Stimulated activated CD8-positive, alpha-beta memory T cell treated with anti-CD3 and anti-CD28 coated beads, Interleukin-4, amount 100 ng/mL, for 4 hours (primary cell): ENCODE data around the gene AHNAK.

Source experiments
- DNase-seq, 2 donors: peaks; one replicate each; pipeline ENCODE4 v3.0.0-alpha.2; 2020; ENCODE audit warnings: low read depth in 2 of 2, low spot score in 1 of 2

The AHNAK gene

DNA sequence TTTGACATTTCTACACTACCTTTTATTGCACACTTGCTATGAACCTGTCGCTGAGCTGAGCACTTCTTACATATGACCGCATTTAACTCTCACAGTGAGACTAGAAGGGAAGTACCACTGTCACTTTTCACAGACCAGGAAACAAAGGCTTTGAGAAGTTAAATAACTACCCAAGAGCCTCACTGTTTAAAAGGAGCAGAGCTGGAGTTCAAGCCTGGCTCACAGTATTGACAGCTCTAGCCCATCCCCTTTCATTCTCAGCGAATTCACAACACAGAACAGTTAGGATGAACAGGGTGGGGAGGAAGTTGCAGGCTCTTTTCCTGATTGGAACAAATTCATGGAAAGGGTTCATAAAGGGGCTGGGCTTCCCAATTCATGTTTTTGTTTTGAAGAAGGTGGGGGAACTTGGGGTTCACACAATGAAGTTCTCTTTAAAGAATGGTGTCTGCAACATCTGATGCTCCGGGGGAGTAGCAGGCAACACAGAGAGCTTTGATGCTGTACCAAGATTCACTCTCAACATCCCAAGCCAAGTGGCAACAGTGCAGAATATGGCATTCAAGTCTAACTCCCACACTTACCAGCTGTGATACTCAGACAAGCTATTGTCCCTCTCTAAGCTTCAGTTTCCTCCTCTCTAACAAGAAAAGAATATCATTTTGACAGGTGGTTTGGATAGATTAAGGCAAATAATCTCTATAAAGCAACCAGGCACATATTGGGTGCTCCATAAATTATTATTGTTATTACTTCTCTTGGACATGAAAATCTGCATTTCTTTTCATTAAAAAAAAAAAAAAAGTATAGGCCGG lies 110.6 kb downstream of the AHNAK start:
- DNase-seq: no peak

DNA sequence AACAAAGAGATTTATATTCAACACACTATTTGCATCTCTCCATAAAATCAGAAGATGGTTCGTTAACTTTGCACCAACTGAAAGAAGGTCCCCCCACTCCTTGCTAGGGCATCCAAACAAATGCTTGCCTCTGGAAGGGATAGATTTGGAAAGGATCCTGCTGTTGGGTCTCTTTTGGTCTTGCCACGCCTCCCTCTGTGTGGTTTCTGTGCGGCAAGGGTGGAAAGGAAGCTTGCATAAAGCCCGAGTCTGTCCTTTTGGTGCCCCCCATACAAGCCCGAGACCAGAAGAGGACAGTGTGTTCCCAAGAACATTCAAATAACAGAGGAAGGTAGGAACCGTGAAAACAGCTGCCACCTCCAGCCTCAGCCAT lies 112.7 kb downstream of the AHNAK start:
- no peak for DNase-seq

DNA sequence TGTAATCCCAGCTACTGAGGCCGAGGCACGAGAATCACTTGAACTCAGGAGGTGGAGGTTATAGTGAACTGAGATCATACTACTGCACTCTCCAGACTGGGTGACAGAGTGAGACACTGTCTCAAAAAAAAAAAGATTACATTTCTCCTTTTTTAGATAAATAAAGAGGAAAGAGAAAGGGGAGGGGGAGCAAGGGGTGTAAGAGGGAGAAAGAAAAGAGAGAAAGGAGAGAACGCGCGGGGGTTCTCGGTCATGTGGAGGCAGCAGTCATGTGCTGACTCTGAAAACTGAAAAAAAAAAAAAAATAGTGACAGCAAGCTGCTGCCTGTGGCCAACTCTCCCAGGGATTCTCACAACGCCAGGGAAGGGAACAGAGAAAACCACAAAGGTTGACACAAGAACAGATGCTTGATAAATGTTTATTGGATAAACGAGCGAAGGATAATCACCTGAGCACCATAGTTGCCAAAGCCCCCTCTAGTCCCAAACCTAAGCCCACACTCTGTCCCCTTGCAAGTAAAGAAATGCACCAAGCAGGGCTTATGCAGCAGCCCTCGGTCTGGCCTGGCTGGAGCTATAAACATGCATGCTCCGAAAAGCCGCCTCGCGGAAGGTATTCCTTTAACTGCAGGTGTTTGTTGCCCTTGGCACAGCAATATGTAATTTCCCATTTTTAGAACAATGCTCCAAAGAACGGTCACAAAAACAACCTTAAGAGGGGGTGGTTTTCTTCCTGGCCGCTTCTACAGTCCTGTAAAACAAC lies 113.3 kb downstream of the AHNAK start:
- no peak for DNase-seq

DNA sequence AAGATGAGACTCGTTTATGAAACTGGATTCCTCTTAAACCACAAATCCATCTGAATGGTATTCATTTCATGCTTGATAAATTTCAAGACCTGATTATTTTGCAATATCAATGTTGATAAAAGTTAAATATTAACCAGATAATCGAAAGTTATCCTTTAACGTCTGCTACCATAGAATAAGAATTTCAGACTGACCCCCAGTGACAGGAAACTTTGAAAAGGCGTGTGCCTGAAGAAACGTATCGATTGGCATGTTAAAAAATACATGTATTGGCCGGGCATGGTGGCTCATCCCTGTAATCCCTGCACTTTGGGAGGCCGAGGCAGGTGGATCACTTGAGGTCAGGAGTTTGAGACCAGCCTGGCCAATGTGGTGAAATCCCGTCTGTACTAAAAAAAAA lies 113.9 kb downstream of the AHNAK start:
- no peak for DNase-seq

DNA sequence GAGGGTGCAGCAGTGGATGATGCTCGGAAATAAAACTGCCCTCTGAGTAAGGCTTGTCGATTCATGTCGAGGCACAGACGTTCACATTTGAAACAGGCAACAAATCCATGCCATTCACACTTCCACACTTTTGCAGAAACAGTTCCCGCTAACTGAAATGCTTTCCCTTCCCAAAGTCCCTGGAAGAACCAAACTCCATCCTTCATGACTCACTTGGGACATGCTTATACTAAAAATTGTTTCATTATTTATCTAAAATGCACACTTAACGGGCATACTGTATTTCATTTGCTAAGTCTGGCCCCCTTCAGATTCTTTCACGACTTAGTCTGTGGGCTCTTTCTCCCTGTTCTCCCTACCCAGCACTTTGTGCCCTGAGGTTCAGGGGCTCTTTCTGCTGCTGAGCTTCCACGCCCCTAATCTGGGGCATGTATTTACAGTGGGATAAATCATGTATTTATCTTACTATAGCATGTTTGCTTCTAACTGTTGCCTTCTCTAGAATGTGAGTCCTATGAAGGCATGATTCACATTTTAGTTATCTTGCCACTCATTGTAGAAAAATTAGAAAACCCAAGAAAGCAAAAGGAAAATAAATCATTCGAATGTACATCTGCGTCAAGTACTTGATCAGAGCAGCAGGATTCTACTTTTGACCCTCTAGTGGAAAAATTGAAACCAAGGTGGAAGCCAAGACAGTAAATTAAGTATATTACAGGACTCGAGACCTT lies 115.3 kb downstream of the AHNAK start:
- no peak for DNase-seq

DNA sequence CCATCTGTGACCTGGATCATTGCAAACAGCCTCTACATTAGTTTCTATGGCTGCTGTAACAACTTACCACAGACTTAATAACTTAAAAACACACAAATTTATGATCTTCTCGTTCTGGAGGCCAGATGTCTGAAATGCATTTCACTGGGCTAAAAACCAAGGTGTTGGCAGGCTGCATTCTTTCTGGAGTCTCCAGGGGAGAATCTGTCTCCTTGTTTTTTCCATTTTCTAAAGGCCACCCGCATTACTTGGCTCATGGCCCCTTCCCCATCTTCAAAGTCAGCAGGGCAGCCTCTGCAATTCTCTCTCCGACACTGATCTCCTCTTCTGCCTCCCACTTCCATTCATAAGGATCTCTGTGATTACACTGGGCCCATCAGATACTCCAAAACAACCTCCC lies 116.2 kb downstream of the AHNAK start:
- DNase-seq: no peak

DNA sequence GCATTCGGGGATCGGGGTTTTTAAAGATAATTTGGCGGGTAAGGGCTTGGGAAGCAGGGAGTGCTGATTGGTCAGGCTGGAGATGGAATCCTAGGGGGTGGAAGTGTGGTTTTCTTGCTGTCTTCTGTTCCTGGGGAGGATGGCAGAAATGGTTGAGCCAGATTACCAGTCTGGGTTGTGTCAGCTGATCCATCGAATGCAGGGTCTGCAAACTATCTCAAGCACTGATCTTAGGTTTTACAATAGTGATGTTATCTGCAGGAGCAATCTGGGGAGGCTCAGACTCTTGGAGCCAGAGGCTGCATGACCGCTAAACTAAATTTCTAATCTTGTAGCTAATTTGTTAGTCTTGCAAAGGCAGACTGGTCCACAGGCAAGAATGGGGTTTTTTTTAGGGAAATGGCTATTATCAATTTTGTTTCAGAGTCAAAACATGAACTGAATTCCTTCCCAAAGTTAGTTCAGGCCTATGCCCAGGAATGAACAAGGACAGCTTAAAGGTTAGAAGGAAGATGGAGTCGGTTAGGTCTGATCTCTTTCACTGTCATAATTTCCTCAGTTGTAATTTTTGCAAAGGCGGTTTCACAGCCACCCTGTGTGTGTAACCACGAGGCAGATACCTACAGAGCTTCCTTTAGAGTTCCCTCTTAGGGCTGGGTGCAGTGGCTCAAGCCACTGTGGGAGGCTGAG lies 117.6 kb downstream of the AHNAK start:
- DNase-seq: no peak

DNA sequence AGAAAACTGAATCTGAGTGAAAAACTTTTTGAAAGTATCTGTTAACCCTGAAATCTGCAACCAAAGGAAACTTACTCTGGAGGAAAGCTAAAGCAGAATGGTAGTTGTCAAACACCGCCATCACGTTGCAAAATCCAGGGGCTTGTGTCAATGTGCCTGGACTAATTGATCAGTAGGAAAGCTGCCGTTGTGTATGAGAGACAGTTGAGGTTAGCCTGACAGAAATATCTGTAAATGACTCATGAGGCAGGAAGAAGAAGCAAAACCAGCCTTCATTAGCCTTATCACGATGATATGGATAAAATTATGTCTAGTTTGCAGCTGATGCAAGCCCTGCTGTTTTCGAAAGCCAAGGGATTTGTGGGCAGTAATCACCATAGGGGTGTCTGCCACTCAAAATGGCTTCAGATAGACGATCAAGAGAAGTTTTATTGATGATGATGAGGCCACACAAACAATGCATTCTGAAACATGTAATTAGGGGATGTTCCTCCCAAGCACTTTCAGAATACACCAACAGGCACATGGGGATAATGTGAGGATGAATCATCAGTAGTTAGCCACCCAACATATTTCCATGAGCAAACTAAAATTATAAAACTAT lies 118.9 kb downstream of the AHNAK start:
- DNase-seq: no peak

DNA sequence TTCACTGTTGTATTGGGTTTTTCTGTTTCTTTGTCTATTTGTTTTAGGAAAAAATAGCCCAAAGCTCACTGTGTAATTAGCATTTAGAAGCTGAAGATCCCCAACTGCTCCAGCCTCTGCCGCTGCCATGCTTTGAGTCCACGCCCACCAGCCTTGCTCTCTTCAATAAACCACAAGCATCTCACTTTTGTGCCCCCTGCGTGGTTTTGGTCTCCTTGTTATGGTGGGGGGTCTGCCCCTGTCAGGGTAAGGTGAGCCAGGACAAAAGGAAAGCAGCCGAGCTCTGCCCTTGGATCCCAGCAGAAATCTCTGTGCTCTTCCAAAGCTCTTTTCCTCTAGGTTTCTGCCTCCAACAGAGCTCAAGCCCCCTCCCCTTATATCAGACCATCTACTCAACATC lies 123.6 kb downstream of the AHNAK start:
- DNase-seq: no peak

DNA sequence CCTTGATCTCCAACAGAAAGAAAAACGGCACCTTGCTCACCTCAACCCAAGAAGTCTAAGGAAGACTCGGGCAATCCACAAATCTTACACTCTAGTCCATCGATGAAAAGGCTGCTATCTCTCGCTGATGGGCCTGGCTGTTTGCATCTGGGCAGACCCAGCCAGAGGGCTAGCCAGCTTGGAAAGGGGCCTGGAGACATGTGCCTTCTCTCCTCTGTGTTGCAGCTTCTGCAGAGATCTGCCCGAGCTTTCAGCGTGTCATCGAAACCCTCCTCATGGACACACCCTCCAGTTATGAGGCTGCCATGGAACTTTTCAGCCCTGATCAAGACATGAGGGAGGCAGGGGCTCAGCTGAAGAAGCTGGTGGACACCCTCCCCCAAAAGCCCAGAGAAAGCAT lies 124.6 kb downstream of the AHNAK start:
- no peak for DNase-seq

DNA sequence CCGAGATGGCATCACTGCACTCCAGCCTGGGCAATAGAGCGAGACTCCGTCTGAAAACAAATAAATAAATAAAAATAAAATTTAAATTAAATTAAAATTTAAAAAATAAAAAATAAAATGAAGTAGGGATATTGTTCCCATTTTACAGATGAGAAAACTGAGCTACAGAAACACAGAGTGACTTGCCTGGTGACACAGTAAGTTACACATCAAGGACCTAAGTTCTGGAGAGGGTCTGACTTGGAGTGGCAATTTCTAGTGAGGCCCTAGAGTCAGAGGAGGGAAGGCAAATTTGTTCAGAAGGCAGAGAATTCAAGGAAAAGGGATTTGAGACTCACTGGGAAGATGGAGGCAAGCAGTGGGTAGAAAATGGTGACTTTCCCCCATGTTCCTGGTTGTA lies 125.7 kb downstream of the AHNAK start:
- DNase-seq: no peak

DNA sequence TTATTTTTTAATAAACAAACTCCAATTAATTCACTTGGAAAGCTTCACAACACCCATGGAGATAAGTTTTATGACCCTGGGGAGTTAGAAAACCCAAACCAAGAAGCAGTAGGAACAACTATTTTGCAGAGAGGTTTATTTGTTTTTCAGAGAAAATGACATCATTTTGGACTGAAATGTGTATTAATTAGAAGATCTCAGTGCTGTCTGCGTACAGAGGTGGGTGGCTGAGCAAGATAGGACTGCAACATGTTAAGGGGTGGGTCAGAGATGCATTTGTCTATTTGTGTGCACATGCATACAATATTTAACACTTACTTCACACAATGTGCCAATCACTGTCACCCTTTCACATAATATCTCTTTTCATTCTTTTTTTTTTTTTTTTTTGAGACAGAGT lies 126.7 kb downstream of the AHNAK start:
- no peak for DNase-seq

DNA sequence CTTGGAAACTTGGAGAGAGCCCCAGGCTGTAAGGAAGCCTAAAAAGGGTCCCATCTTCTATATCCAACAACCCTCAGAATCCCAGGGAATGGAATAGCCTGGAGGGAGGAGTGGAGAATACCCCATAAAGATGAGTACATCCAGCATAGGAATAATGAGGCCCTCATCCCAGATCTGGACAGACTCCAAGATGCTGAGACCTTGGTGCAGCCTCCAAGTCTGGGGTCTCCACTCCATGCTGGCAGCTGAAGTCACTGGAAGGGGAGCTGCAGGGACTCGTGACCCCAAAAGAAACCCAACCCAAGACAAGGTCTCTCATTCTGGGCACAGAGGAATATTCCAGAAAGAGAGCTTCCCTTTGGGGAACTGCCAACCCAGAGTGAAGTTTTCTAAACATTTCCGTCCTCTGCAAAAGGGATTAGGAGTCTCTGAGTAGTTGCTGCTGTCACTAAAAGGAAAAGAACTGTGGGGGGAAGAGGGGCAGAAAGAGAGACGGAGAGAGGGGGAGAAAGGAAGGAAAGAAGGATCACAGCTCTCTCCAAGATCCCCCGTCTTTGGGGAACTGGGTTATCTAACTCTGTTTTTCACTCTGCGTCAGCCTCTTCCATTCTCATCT lies 127.2 kb downstream of the AHNAK start:
- no peak for DNase-seq

DNA sequence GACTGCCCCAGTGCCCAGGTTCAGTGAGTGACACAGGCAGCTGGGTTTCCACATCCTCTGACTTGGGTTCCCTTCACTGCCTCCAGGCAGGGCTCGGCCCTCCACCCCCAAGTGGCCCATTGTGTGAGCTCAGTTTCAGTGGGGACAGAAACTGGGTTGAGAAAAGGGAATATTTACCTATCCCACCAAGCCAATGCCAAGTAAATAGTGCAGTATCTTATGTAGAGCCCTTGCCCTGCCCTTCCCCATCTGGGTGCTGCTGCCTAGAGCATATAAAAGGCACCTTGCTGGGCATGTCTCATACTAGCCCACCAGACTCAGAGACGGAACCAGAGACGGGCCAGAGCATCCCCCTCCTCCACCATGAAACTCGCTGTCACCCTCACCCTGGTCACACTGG lies 127.9 kb downstream of the AHNAK start, which contains the start of gene SCGB1A1:
Gene SCGB1A1 (plus strand): TSS at position 301 of the 400 bp plus-strand sequence. CDS start 63 bp downstream, at position 364.
- DNase-seq: no peak

DNA sequence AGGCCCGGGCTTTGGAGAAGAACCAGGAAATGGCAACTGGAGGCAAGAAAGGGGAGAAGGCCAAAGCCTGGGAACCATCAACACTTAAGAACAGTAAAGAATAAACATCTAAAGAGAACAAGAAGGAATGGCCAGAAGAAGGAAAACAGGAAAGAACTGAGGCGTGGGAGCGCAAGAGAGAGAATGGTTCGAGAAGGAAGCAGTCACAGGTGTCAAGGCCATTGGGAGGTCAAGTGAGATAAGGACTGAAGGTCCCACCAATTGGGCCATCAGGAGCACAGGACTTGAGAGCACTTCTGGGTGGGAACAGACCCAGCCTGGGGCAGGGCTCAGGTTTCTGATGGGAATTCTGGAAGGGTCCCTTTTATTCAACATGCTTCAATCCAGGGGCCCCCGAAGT lies 128.5 kb downstream of the AHNAK start:
- DNase-seq: no peak

DNA sequence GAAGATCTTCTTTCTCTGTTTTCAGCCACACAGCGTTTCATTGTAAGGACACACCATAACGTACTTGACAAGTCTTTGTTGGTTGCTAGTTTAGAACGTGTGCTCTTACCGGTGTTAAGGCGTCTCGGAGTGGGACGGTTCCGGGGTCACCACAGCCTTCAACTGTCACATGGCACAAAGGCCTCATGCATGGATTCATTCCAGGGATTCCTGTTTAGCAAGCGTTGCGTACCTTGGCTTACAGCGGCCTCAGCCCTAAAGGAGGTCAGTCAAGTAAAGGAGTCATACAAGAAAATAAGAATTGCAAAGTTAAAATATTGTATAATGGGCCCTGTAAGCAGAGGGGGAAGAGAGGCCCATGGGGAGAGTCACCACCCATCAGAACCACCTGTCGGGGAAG lies 130.0 kb downstream of the AHNAK start:
- no peak for DNase-seq

DNA sequence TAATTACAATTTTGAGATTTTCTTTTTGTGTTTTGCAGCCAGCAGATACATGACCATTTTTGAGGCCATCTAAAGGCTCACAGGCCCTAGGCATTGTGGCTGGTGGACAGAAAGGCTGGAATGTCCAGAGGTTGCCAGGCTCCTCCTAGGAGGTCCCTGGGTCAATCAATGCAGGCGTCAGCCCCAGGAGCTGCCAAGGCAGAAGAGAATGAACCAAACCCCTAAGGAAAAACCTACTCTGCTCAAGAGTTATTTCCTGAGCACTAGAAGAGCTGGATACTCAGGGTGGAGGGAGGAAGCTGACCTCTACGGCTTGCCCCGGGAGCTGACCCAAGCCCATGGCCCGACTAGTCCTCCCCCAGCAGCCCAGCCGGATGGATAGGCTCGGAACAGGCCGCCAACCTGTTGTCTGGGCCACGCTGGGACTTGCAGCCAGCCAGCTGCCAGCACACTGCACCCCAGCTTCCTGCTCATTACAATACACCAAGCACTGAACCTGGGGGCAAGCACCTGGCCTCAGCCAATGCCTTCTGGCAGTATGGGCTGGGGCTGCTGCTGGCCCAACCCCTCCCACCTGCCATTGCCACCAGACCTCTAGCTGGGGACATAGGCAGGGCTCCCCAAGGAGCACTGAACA lies 133.4 kb downstream of the AHNAK start:
- DNase-seq: no peak

DNA sequence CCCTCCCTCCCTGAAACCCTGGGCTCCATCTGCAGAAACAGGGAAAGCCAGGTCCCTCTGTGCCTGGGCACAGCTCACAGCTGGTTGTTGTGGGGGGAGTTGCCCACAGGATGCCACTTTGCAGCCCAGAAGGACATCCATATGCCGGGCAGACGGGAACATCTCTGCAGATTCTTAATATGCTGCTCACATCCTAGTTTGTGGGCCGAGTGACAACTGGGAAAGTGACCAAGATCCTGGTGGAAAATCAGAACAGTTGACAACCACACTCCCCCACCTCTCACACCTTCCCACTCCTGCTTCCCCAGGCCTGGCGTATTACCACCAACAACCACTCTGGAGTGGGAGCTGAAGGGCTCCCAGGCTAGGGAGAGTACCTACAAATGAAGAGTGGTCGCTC lies 135.1 kb downstream of the AHNAK start:
- DNase-seq: no peak

DNA sequence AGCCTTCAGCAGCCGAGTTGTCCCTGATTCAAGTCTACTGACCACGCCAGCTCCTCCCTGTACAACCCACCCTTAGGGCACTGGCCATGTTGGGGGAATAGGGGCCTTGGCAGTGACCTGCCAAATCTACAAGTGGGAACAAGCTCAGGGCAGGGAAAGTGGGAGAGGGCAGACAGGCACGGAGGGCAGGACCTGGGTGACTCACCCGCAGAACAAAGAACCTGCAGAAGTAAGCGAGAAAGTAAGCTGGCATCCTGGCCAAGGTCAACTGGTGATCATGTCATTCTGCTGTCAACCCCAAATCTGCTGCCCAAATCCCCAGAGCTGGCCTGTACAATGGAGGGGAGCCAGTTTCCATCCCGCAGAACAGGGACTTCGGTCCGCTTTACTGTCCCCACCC lies 135.6 kb downstream of the AHNAK start:
- no peak for DNase-seq

DNA sequence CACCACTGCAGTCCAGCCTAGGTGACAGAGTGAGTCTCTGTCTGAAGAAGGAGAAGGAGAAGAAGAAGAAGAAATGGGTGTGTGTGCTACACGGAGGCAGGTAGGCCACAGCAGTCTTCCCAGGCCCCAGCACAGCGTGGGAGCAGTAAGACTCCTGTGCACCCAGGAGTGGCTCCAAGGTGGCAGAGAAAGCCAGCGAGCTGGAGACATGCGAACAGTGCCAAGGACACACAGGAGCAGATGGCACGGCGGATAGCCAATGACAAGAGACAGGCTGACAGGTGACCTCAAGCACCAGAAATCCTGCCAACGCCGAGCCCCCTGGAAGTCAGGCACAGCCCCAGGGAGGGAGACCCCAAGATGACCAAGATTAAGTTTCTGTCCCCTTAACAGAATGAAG lies 136.8 kb downstream of the AHNAK start:
- no peak for DNase-seq
